HepG2 (cell line): Measurements from ENCODE around the gene FGF18. TPM values are rescaled to one million over a fixed set of nuclear protein-coding genes. Genes with fewer than 3 reads are reported as not detected.

Experiments used
- BCL6 ChIP-seq: IDR thresholded peaks from 2 replicates; pipeline ENCODE4 v1.6.1; 2016; ENCODE audit warnings: missing genetic modification reagents, missing compliant biosample characterization
- CREBL2 ChIP-seq: sonication (generic); formaldehyde crosslinking; IDR thresholded peaks from 2 replicates; pipeline ENCODE4 v1.8.1; 2023; ENCODE audit warnings: missing genetic modification reagents, mild to moderate bottlenecking, borderline replicate concordance
- FOXP1 ChIP-seq, 2 experiments: fragments of 450-650 bp in 1 of 2; IDR thresholded peaks; 2 replicates each; pipeline ENCODE4 v1.6.1; 2017 to 2018; ENCODE audit warnings: antibody characterized with exemption in 1 of 2
- HNRNPLL ChIP-seq: fragments of 200-400 bp; formaldehyde crosslinking; IDR thresholded peaks from 2 replicates; pipeline ENCODE4 v1.6.1; 2017; ENCODE audit warnings: mild to moderate bottlenecking, low read depth, low read length; ENCODE audit not compliant: poor library complexity, severe bottlenecking
- ISL2 ChIP-seq: sonication (generic); formaldehyde crosslinking; IDR thresholded peaks from 2 replicates; pipeline ENCODE4 v1.5.0; 2020; ENCODE audit warnings: missing genetic modification reagents
- MXI1 ChIP-seq: IDR thresholded peaks from 3 replicates; pipeline ENCODE4 v1.6.1; 2012; ENCODE audit warnings: low read depth, low read length, inconsistent platforms, borderline replicate concordance
- NFYC ChIP-seq: IDR thresholded peaks from 2 replicates; pipeline ENCODE4 v1.6.1; 2016; ENCODE audit warnings: missing genetic modification reagents, missing compliant biosample characterization
- SMC3 ChIP-seq: IDR thresholded peaks from 2 replicates; pipeline ENCODE4 v1.6.1; 2011; ENCODE audit warnings: low read length, improper control_type of control experiment
- SOX6 ChIP-seq, 2 experiments: fragments of 450-650 bp in 1 of 2; sonication (generic) in 1 of 2; formaldehyde crosslinking in 1 of 2; IDR thresholded peaks; 2 replicates each; pipeline versions ENCODE4 v1.4.0 to v1.6.1; 2017 to 2020; ENCODE audit warnings: antibody characterized with exemption in 1 of 2, mild to moderate bottlenecking in 1 of 2, missing genetic modification reagents in 1 of 2
- TCF7L2 ChIP-seq: IDR thresholded peaks from 2 replicates; pipeline ENCODE4 v1.6.1; 2011; ENCODE audit warnings: mild to moderate bottlenecking, low read depth, low read length, moderate library complexity
- THAP11 ChIP-seq: IDR thresholded peaks from 2 replicates; pipeline ENCODE4 v1.6.1; 2016; ENCODE audit warnings: missing biosample characterization, missing genetic modification reagents
- YY1 ChIP-seq: IDR thresholded peaks from 2 replicates; pipeline ENCODE4 v1.6.1; 2011; ENCODE audit warnings: low read length, low read depth, moderate library complexity, mild to moderate bottlenecking; ENCODE audit not compliant: insufficient read depth, insufficient replicate concordance
- ZBTB1 ChIP-seq: sonication (generic); formaldehyde crosslinking; IDR thresholded peaks from 2 replicates; pipeline ENCODE4 v1.4.0; 2020; ENCODE audit warnings: missing genetic modification reagents, borderline replicate concordance
- ZBTB20 ChIP-seq: sonication (generic); formaldehyde crosslinking; IDR thresholded peaks from 2 replicates; pipeline ENCODE4 v1.8.1; 2023; ENCODE audit warnings: missing genetic modification reagents, low read depth, mild to moderate bottlenecking, borderline replicate concordance
- ZNF263 ChIP-seq: sonication (generic); formaldehyde crosslinking; IDR thresholded peaks from 2 replicates; pipeline ENCODE4 v1.4.0; 2020; ENCODE audit warnings: missing genetic modification reagents
- ZNF281 ChIP-seq: sonication (generic); formaldehyde crosslinking; IDR thresholded peaks from 2 replicates; pipeline ENCODE4 v1.4.0; 2020; ENCODE audit warnings: missing genetic modification reagents, borderline replicate concordance
- ZNF563 ChIP-seq: sonication (generic); formaldehyde crosslinking; IDR thresholded peaks from 2 replicates; pipeline ENCODE4 v1.8.0; 2022; ENCODE audit warnings: mild to moderate bottlenecking, moderate library complexity, missing genetic modification reagents
- ZNF605 ChIP-seq: sonication (generic); formaldehyde crosslinking; IDR thresholded peaks from 2 replicates; pipeline ENCODE4 v1.8.0; 2022; ENCODE audit warnings: mild to moderate bottlenecking, missing genetic modification reagents
- ZNF674 ChIP-seq: sonication (generic); formaldehyde crosslinking; IDR thresholded peaks from 2 replicates; pipeline ENCODE4 v1.5.0; 2020; ENCODE audit warnings: low read depth, mild to moderate bottlenecking, missing genetic modification reagents
- ZSCAN29 ChIP-seq: sonication (generic); formaldehyde crosslinking; conservative IDR thresholded peaks from 2 replicates; pipeline ENCODE4 v1.4.0; 2020; ENCODE audit warnings: mild to moderate bottlenecking, missing genetic modification reagents
- ZSCAN30 ChIP-seq: sonication (generic); formaldehyde crosslinking; IDR thresholded peaks from 2 replicates; pipeline ENCODE4 v1.5.0; 2020; ENCODE audit warnings: mild to moderate bottlenecking, missing genetic modification reagents
- polyA plus RNA-seq, 8 experiments: library from polyadenylated mRNA; depleted of rRNA in 3 of 8; stranded (reverse) in 7 of 8; unstranded in 1 of 8; fragments of >200 nt; fragmentation: Illumina TruSeq in 4 of 8; extraction: Trizol in 4 of 8; gene quantifications; 2 replicates each; pipeline versions ENCODE4 v1.2.1 to v1.2.3, GENCODE V29; 2011 to 2016; ENCODE audit warnings: low read depth in 4 of 8, missing spikeins in 1 of 8, mixed read lengths in 1 of 8; ENCODE audit not compliant: insufficient read depth in 1 of 8
- total RNA-seq, 5 experiments: library from RNA; depleted of rRNA; stranded (reverse); fragments of >200 nt; fragmentation: Illumina TruSeq; extraction: Trizol; gene quantifications; 2 replicates each; pipeline ENCODE4 v1.2.3, GENCODE V29; 2016; ENCODE audit warnings: low read depth in 1 of 5
- TF ChIP-seq, protein P1 (sequence below): sonication (generic); formaldehyde crosslinking; IDR thresholded peaks from 2 replicates; pipeline ENCODE4 v1.8.1; 2023; ENCODE audit warnings: mild to moderate bottlenecking, missing genetic modification reagents
- TF ChIP-seq, protein P2 (sequence below): sonication (generic); formaldehyde crosslinking; IDR thresholded peaks from 2 replicates; pipeline ENCODE4 v1.4.0; 2020; ENCODE audit warnings: missing genetic modification reagents
- TF ChIP-seq, protein P3 (sequence below): IDR thresholded peaks from 2 replicates; pipeline ENCODE4 v1.6.1; 2012; ENCODE audit warnings: inconsistent platforms

Gene FGF18
- total and polyA plus RNA-seq, 2 of the 13 experiments (the other 11 are each of a cell fraction or from before 2014, with no cell fraction given) = not detected

DNA sequence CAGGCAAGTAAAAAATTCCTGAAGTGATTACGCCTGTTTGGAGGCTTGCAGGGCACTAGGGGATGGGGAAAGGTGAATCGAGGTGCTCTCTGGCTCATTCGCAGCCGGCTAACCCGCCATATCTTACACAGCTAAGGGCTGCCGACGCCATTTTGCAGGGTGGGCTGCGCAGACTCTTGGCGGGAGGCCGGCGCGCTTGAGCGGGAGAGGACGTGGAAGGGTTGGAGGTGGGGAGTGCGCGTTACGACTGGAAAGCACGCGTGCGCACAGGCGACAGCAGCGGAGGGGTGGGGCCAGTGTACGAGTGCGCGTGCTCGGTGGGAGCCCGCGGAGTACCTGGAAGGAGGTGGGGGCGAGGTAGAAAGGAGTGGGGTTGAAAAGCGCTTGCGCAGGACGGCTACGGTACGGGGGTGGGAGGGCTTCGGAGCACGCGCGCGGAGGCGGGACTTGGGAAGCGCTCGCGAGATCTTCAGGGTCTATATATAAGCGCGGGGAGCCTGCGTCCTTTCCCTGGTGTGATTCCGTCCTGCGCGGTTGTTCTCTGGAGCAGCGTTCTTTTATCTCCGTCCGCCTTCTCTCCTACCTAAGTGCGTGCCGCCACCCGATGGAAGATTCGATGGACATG is 32.0 kb upstream of the FGF18 start, which contains the start of gene NPM1 (continued):
- TF ChIP-seq, protein P1, sequence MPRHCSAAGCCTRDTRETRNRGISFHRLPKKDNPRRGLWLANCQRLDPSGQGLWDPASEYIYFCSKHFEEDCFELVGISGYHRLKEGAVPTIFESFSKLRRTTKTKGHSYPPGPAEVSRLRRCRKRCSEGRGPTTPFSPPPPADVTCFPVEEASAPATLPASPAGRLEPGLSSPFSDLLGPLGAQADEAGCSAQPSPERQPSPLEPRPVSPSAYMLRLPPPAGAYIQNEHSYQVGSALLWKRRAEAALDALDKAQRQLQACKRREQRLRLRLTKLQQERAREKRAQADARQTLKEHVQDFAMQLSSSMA (CRISPR knock-in tag) = no peak
- no peak for TF ChIP-seq ZBTB20 (CRISPR knock-in tag)
- TF ChIP-seq NFYC (CRISPR knock-in tag) = peak; percentile 32; the same call in 1 of the 2 replicates
- peak; percentile 87 for TF ChIP-seq HNRNPLL
- TF ChIP-seq, protein P2, sequence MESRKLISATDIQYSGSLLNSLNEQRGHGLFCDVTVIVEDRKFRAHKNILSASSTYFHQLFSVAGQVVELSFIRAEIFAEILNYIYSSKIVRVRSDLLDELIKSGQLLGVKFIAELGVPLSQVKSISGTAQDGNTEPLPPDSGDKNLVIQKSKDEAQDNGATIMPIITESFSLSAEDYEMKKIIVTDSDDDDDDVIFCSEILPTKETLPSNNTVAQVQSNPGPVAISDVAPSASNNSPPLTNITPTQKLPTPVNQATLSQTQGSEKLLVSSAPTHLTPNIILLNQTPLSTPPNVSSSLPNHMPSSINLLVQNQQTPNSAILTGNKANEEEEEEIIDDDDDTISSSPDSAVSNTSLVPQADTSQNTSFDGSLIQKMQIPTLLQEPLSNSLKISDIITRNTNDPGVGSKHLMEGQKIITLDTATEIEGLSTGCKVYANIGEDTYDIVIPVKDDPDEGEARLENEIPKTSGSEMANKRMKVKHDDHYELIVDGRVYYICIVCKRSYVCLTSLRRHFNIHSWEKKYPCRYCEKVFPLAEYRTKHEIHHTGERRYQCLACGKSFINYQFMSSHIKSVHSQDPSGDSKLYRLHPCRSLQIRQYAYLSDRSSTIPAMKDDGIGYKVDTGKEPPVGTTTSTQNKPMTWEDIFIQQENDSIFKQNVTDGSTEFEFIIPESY (CRISPR knock-in tag) = peak; percentile 42; the same call in 1 of the 2 replicates
- no peak for TF ChIP-seq FOXP1 (IDR thresholded peaks at IDR 0.05)
- 0 out of 2 replicates have a peak, but pooled peaks have one; percentile 7 for TF ChIP-seq FOXP1 (CRISPR knock-in tag; IDR thresholded peaks at IDR 0.05)
- TF ChIP-seq ZBTB1 (CRISPR knock-in tag) = no peak
- TF ChIP-seq ZNF674 (CRISPR knock-in tag) = peak; percentile 84; the same call in 1 of the 2 replicates
- TF ChIP-seq TCF7L2 = no peak
- no peak for TF ChIP-seq SOX6 (IDR thresholded peaks at IDR 0.05)
- peak; percentile 59; the same call in 1 of the 2 replicates for TF ChIP-seq SOX6 (CRISPR knock-in tag; IDR thresholded peaks at IDR 0.05)
- no peak for TF ChIP-seq ZSCAN29 (CRISPR knock-in tag)
- no peak for TF ChIP-seq SMC3
- peak; percentile 54 for TF ChIP-seq BCL6 (CRISPR knock-in tag)
- 0 out of 2 replicates have a peak, but pooled peaks have one; percentile 40 for TF ChIP-seq ZNF263 (CRISPR knock-in tag)
- peak; percentile 56; the same call in 1 of the 2 replicates for TF ChIP-seq ISL2
- TF ChIP-seq THAP11 (CRISPR knock-in tag) = peak; percentile 81
- peak; percentile 34; the same call in 1 of the 2 replicates for TF ChIP-seq ZNF563 (CRISPR knock-in tag)
- peak; percentile 60; the same call in 1 of the 2 replicates for TF ChIP-seq CREBL2 (CRISPR knock-in tag)
- peak; percentile 47; the same call in 1 of the 2 replicates for TF ChIP-seq ZNF605 (CRISPR knock-in tag)
- TF ChIP-seq, protein P3, sequence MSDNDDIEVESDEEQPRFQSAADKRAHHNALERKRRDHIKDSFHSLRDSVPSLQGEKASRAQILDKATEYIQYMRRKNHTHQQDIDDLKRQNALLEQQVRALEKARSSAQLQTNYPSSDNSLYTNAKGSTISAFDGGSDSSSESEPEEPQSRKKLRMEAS = peak; percentile 89
- TF ChIP-seq ZSCAN30 (CRISPR knock-in tag) = no peak
- TF ChIP-seq YY1 = peak; percentile 97
- TF ChIP-seq ZNF281 (CRISPR knock-in tag) = peak; percentile 49; the same call in 1 of the 2 replicates
- peak; percentile 77; the same call in 2 of the 3 replicates for TF ChIP-seq MXI1
